ENCODE measurements around the gene HIRIP3.
"Not testable (repeated sequence)": the region's sequence is repeated elsewhere in the genome, so short reads cannot be mapped to it uniquely, and the experiment has no call there.

HIRIP3 gene

DNA sequence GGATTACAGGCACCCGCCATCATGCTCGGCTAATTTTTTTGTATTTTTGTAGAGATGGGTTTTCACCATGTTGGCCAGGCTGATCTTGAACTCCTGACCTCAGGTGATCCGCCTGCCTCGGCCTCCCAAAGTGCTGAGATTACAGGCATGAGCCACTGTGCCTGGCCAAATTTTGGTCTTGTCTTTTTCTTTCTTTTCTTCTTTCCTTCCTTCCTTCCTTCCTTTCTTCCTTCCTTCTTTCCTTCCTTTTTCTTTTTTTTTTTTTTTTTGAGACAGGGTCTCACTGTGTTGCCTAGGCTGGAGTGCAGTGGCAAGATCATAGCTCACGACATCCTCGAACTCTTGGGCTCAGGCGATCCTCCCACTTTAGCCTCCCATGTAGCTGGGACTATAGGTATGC, 20.0 kb upstream of the HIRIP3 start:
- not testable (repeated sequence) for DNase-seq

DNA sequence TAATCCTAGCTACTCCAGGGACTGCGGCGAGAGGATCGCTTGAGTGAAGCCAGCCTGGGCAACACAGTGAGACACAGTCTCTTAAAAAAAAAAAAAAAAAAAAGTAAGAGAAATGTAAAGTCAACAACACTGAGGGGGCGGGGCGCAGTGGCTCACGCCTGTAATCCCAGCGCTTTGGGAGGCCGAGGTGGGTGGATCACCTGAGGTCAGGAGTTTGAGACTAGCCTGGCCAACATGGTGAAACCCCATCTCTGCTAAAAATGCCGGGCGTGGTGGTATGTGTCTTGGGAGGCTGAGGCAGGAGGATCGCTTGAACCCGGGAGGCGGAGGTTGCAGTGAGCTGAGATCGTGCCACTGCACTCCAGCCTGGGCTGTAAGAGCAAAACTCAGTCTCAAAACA, 17.2 kb upstream of the HIRIP3 start:
- DNase-seq, result not testable (repeated sequence)

DNA sequence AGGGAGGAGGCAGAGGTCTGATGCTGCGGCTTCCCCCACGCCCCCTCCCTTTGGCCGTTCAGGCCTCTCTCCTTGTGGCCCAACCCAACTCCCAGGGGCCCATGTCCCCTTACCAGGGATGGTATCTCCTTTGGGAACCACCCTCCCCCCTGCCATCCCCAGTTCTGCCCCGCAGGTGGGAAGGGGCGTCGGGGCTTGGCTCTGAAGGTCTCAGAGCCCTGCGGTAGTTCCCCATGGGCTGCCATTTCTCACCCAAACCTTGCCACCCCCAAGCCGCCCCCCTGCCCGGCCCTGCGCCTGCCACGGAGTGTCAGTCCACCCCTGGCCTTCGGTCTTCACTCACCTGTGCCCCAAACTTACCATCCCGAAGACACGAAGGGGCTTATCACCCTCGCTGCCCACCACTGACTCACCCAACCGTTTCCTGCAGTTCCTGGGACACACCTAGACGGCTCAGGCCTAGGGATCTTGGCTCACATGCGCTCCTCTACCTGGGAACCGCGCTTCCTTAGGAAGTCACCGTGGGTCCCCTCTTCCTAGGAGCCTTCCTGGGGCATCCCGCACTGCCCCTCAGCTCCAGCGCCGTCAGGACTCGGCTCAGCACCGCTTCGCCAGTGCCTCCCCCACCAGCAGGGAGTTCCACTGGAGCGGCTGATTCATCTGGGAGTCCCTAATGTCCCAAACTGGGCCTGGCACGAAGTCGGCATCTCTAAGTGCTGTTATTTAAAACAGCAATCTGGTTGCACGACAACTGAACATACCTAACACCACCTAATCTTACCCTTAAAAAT, 16.5 kb upstream of the HIRIP3 start:
- DNase-seq, result no peak

GRCh38 chr16:30010844-30011713, 15.7 kb upstream of the HIRIP3 start, which contains the start of gene DOC2A:
Gene DOC2A, minus strand, starts transcription at chr16:30011027. Its CDS starts 805 bp downstream, at chr16:30010222.
- DNase-seq, result peak; percentile 49

- no peak for DNase-seq
Observed at GRCh38 chr16:30009990-30010843, 14.8 kb upstream of the HIRIP3 start.

GRCh38 chr16:30009085-30009862, 13.9 kb upstream of the HIRIP3 start:
- no peak for DNase-seq

DNA sequence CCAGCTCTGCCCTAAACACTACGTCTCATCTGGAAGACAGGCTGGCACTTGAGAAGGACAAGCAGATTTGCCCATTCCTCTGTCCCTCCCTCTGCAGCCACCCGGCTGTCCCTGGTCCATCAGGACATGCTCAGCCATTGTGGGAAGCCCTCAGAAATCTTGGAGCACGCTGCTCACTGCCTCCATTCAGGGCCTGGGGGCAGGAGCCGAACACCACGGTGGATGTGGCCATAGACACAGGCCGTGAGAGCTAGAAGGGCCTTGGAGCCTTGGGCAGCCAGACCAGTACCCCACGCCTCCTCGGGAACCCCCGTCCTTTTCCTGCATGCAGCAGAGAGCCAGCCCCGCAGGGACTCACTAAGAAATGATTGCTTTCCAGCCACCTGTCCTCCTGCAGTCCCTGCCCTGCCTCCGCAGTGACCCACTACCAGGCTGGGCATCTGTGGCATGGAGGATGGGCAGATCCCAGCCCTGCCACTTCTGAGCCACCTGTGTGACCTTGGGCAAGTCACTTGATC, 12.0 kb upstream of the HIRIP3 start:
- no peak for DNase-seq

DNA sequence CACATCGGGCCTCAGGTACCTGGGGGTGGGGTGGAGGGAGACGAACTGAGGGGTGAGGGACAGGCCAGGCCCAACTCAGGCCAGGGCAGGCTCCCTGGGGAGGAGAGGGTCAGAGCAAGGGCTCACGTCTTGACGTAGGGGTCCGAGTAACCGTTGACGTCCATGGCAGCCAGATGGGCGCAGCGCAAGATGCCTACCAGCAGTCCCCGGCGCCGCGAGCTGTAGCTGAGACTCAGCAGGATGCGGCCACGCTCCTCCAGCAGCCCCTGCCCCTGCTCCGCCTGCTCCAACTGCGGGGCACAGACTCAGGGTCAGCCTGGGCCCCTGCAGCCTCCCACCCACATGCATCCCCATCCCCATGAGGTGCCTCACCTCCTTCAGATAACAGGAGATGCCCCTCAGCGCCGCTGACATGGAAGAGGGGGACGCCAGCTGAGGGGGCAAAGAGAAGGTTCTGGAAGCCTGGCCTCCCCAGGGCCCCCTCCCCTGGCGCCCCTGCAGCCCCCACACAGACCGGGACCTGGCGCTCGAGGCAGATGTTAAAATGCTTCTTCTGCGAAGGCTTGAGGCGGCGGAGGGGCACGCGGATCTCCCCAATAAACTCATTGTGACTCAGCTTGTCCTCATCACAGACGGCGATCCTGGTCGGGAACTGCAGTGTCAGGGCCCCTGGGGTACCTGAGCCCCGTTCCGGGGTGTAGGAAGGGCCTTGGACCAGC, 11.4 kb upstream of the HIRIP3 start:
- DNase-seq, result no peak

DNA sequence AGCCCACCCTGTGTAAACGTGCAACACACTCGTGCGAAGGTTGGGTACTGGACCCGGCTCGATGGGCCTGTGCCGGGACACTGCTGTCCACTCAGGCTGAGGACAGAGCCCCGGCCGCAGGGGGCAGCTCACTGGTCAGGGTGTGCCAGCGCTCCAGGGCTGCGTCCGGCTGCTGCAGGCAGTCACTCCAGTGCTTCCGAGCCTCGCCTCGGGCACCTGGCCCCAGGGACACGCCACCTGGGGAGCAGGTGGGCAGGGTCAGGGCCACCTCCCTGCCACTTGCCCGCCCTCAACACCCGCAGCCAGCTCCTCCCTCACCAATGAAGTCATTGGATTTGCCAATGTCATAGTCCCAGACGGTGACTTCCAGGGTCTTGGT, 10.7 kb upstream of the HIRIP3 start:
- no peak for DNase-seq

- peak; percentile 52 for DNase-seq
Observed at GRCh38 chr16:30005341-30006094, 10.1 kb upstream of the HIRIP3 start.

GRCh38 chr16:30004811-30005242, 9.4 kb upstream of the HIRIP3 start:
- no peak for DNase-seq

DNA sequence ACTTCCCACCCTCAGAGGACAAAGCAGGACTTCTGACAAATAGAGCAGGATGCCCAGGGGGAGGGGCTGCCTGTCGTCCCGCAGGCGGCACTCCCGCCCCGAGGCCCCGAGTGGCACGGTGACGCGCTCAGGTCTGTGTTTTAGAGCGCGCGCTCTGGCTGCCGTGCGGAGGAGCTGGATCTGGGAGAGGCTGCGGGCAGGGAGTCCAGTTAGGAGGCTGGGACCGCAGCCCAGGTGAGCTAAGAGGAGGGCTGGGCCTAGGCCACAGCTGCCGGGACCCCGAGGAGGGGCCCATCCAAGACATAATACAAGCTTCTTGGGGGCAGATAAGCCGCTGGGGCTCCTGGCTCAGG, 9.0 kb upstream of the HIRIP3 start:
- DNase-seq, result no peak

DNA sequence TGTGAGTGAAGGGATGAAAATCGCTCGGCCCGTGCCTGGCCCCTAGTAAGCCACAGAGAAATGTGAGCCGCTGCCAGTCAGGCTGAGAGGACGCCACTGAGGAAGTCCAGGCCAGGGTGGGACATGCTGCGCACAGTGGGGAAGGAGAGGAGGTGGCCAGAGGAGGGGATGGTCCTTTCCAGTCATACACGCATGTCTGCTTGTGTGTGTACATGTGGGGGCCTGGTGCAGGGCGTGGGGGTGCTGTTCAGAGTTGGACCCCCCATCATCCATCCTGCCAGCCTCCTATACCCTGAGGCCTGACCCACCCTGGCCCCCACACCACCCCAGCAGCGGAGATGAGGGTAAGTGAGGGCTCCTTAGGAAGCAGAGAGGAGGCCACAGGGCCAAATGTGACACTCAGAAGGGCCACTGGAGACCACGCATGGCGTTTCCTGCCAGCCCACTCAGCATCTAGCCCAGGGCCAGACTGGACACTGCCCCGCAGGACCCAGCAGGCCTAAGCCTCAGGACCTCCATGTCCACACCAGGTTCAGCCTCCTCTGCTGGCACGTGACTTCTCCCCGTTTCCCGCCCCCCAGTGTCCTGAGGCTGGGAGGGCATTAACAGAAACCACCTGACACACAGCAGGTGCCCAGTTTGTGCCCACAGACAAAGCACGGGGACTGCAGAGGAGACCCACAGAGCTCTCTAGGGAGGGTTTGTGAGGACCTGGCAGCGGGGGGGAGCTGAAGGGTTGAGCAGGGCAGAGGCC, 8.4 kb upstream of the HIRIP3 start:
- no peak for DNase-seq

- no peak for DNase-seq
Observed at GRCh38 chr16:30002614-30003346, 7.4 kb upstream of the HIRIP3 start.

- DNase-seq, result no peak
Observed at GRCh38 chr16:30000735-30001631, 5.6 kb upstream of the HIRIP3 start.

DNA sequence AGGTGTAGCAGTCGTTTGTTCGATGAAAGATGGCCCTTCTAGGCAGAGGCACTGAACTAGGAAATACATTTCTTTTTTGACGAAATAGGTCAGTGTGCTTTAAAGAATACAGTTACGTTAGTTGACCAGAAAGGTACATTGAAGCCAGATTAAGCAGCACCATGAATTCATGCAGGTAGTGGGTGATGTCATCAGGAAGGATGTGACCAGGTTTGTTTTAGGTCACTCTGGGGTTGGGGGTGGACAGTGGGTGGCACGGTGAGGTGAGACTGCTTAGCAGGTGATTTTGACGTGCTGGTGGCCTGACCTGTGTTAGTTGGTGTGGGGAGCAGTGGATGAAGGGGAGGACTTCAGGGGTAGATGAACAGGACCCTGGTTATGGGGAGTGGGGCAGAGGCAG, 4.2 kb upstream of the HIRIP3 start:
- DNase-seq, result no peak

- DNase-seq, result no peak
Observed at GRCh38 chr16:29996766-29997250, 1.4 kb upstream of the HIRIP3 start.

Measured in CD4-positive, alpha-beta T cell treated with Interleukin-6 for 4 hours (primary cell).